GM12864 (cell line): ENCODE measurements around the gene VENTX.
"Not testable (repeated sequence)": the region's sequence is repeated elsewhere in the genome, so short reads cannot be mapped to it uniquely, and the experiment has no call there.

Experiments used
- DNase-seq: peaks from one replicate; pipeline ENCODE4 v3.0.0-alpha.2; 2011; ENCODE audit warnings: low read depth
- H3K4me3 ChIP-seq: 2 replicates; pipeline ENCODE4 v1.5.1; 2011; ENCODE audit warnings: mild to moderate bottlenecking, low read depth, low read length, control low read depth
- CTCF ChIP-seq: IDR thresholded peaks from 2 replicates; pipeline ENCODE4 v1.5.1; 2011; ENCODE audit warnings: low read depth, mild to moderate bottlenecking, moderate library complexity, low read length, control low read depth, inconsistent platforms; ENCODE audit errors: missing control alignments

The VENTX gene

GRCh38 chr10:133231244-133231945, 6.3 kb upstream of the VENTX start:
- H3K4me3 ChIP-seq = no peak overlapping the region
- no peak for TF ChIP-seq CTCF
- DNase-seq = no peak

GRCh38 chr10:133231946-133232574, 5.6 kb upstream of the VENTX start:
- H3K4me3 ChIP-seq = no peak overlapping the region
- no peak for DNase-seq

GRCh38 chr10:133234796-133235195, 2.9 kb upstream of the VENTX start:
- not testable (repeated sequence) for H3K4me3 ChIP-seq, DNase-seq

More at GRCh38 chr10:133231946-133232574, 5.6 kb upstream of the VENTX start:
- no peak for TF ChIP-seq CTCF

GRCh38 chr10:133235265-133235855, 2.3 kb upstream of the VENTX start:
- TF ChIP-seq CTCF = no peak
- no peak for DNase-seq
- H3K4me3 ChIP-seq = no peak overlapping the region

GRCh38 chr10:133235932-133236331, 1.7 kb upstream of the VENTX start:
- TF ChIP-seq CTCF = no peak
- no peak for DNase-seq
- H3K4me3 ChIP-seq = no peak overlapping the region

- no peak for TF ChIP-seq CTCF
- no peak for DNase-seq
- no peak overlapping the region for H3K4me3 ChIP-seq
Measured at GRCh38 chr10:133236401-133237240, 1.0 kb upstream of the VENTX start.

- H3K4me3 ChIP-seq = no peak overlapping the region
- no peak for TF ChIP-seq CTCF
- no peak for DNase-seq
Measured at GRCh38 chr10:133237241-133237587, 441 bp upstream of the VENTX start.
